HG03520 (cell line): ENCODE results near the gene STK39.

ENCODE experiments used
- ATAC-seq: cut with Tn5 transposase; IDR thresholded peaks from one replicate; pipeline ENCODE4 v1.9.1; 2021; ENCODE audit warnings: mild to moderate bottlenecking, moderate library complexity; ENCODE audit not compliant: unreplicated experiment

Gene STK39

DNA sequence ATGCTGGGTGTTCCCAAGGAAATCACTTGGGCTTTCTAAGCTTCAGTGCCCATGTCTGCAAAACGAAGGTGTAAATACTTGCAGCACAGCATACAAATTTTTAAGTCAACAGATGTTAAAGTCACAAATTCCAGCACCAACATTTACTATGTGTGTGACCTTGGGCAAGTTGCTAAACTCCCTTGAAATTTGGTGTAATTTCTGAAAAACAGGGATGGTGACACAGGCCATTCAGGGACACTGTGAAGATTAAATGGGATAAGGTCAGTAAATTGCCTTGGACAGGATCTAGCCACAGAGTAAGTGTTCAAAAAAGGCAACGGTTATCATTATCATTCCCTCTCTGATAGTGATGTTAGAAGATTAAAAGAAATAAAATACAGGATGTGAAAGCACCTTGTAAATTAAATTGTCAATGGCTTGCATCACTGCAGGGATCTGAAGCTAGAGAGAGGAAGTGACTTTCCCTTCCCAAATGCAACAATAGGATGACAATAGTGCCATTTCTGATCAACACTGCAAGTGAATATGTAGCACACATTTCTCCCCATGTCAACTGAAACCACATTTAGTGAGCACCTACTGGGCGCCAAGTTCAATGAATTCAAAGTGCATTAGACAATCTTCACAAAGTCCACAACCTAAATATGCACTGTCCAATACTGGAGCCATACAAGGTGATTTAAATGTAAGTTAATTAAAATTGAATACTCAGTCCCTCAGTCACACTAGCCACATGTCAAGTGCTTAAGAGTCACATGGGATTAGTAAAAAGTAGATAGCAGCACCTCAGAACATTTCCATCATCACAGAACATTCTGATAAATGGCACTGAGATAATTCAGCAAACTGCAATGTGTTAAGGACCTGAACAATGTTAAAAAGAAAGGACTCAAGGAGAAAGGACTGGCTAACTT, 81.2 kb downstream of the STK39 start:
- ATAC-seq: no peak

GRCh38 chr2:168165397-168165796, 82.0 kb downstream of the STK39 start:
- ATAC-seq: no peak

- ATAC-seq: no peak
Measured at GRCh38 chr2:168160897-168161296, 86.5 kb downstream of the STK39 start.

- ATAC-seq: no peak
Measured at GRCh38 chr2:168159754-168160585, 87.4 kb downstream of the STK39 start.

DNA sequence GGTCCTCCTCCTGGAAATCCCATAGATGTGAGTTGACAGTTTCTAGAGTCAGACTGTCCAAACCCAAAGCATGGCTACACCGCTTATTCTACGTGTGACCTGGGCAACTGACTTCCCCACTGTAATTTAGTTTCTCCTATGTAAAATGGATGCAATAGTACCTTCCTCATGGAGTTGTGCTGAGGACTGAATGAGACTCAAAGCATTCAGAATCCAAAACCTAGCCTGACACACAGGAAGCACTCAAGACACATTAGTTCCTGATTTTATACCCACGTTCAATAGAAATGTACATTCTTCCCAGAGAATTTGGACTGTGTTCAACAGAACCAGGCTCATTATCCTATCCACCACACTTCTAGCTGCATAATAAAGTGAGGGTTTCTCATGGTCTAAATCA, 88.8 kb downstream of the STK39 start:
- no peak for ATAC-seq

DNA sequence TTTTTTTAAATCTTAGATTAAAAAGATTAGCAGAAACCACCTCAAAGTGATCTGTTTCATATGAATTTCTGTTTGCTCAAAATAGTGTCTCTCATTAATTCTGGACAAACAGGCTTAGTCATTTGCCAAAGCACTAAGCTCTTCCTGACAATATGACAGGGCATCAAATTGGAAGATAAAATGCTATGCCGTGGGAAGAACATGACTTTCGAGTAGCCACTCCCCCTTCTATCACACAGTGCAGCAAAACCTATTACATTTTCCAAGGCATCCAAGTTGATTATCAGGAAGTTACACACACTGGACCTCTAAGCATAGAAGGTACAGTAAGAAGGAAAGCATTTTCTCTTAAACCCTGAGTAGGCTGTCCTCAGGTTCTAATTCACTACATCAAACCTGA, 89.5 kb downstream of the STK39 start:
- ATAC-seq: no peak

GRCh38 chr2:168157070-168157469, 90.3 kb downstream of the STK39 start:
- no peak for ATAC-seq

- ATAC-seq: no peak
Measured at GRCh38 chr2:168156661-168157060, 90.7 kb downstream of the STK39 start.

DNA sequence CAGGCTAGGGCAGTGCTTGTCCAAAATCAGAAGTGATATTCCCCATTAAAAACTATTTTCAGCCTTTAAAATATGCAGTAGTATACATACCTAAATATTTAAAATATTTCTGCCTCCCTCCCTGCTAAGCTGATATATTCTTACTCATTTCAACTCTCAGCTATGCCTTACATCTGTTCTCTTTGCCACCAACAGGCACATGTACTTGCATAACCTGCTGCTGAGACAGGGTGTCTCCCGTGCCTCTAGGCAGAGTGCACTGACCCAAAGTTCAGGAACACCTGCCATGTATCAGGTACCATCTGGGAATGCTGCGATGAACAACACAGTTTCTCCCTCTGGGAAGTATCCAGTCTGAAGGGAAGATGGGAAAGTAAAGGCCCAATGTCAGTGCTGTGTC, 91.7 kb downstream of the STK39 start:
- no peak for ATAC-seq

DNA sequence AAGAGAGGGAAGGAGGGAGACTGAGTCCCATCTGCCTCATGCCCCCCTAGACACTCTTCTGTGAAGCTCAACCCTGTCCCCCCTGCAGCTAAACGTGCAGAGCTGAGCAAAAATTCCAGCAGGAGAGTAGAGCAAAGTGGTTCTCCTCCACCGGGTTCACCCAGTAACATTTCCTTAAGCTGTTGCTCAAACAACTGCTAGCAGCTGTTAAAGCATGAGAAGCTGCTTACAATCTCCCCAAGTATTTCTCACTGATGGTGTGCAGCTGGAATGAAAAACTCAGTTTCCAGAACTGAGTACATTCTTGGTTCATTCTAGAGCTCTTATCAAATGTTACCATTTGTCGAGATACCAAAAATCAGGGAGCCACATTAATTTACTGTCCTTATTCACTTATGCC, 92.3 kb downstream of the STK39 start:
- no peak for ATAC-seq

- ATAC-seq: no peak
Measured at GRCh38 chr2:168152902-168153530, 94.4 kb downstream of the STK39 start.

GRCh38 chr2:168149986-168150385, 97.4 kb downstream of the STK39 start:
- ATAC-seq: no peak

DNA sequence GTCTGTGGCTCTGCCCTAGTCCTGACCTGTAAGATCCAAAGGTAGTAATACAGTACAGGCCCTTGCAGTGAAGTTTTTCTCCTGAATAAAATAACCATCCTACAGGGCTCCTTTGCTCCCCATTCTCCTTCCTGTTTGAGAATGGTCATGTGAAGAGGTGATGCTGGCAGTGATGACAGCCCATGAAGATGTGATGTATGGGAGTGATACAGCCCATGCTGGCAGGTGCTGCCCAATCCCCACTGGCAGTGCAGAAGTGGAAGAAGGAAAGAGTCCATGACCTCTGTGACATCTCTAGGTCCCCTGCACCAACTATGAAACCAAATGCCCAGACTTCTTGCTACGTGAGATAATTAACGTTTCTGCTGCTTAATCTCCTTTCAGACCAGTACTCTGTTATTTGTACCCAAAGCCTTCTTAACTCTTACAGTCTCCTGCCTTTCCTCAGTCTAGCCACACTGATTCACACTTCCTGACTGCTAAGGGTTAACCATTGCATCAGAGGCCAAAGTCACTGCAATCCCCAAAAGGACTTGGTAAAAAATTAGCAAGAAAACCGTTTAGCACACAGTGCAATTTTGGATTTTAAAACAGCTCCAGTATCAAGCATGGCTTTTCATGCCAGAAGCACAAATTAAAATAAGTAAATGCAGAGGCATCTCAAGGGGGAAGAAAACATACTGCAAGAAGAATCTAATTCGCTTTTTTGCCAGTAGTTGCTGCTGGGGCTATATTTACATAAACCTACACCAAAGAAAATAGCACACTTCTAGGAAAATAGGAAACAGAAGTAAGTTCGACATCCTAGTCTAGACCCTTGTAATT, 98.0 kb downstream of the STK39 start:
- no peak for ATAC-seq

DNA sequence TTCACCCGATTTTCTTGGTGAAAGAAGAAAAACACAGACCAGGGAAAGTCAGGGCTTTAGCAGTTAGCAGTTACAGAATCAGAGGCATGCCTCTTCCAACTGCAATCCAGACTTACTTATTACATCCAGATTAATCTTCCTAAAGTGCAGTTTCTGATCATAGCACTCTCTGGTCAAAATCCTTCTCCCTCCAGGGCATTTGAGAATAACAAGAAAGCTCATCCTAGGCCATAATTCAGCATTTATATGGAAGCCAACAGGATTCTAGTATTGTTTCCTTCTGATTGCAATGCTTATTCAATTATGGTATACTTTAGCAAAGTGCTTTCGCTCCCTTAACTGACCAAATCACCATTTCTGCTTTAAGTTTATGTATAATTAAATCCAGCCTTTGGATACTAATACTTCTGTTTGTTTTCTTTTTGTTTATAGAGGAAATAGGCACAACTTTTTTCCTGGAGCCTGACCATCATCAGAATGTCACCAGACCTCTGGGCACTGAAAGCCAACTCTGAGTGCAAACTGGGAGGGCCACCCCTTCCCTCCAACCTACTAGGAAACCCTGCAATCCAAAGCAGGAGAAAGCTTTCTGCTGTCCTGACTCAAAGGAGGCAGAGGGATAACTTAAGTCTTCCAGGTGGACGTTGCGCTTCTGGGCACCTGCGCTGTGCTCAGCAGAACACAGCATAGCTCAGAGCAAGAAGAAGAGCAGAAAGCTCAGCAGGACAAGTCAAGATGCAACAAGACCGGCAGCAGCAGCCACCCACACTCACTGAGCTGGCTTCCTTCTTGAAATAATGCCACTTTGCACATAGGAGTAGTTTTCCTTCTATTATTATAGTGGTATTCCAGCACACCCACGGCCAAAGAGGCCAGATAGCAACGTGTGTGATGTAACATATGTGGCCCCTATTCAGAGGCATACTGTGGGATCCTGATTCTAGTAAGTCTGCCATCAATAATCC, 99.3 kb downstream of the STK39 start:
- no peak for ATAC-seq

DNA sequence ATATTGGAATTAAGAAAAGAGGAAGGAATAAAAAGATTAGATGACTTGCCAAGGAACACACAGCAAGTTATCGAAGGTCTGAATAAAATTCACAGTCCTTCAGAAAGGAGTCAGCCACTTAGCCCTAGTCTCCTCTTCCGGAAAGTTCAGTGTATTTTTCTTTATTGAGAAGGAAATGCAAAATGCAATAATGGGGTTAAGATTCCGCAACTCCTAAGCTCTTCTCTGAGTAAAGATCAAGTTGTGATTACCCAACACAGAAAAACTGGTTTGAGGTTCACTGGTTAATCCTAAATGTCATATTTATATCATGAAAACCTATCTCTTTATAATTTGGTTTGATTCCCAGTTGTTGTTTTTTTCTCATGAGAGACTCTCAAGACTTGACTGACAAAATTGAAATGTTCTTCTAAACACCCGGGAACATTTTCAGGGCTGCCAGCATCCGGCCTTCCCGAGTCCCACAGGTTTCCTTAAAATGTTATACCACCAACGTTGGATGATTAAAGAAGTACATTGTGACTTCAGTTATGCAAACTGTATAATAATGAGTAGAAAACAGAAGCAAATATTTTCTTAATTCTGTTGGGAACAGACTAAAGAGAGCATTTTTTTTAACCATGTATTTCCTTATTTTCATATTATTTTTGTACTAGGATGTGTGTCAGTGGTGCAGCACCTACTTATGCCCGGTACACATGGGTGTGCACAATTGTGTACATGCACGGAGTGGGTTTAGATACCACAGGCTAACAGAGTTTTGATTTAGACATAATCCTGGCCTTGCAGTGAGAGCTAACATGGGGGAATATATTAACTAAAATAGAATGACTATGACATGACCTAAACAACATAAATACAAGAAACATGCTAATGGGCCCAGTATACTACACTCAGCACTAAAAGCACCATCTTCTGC, 100.2 kb downstream of the STK39 start:
- ATAC-seq: no peak

DNA sequence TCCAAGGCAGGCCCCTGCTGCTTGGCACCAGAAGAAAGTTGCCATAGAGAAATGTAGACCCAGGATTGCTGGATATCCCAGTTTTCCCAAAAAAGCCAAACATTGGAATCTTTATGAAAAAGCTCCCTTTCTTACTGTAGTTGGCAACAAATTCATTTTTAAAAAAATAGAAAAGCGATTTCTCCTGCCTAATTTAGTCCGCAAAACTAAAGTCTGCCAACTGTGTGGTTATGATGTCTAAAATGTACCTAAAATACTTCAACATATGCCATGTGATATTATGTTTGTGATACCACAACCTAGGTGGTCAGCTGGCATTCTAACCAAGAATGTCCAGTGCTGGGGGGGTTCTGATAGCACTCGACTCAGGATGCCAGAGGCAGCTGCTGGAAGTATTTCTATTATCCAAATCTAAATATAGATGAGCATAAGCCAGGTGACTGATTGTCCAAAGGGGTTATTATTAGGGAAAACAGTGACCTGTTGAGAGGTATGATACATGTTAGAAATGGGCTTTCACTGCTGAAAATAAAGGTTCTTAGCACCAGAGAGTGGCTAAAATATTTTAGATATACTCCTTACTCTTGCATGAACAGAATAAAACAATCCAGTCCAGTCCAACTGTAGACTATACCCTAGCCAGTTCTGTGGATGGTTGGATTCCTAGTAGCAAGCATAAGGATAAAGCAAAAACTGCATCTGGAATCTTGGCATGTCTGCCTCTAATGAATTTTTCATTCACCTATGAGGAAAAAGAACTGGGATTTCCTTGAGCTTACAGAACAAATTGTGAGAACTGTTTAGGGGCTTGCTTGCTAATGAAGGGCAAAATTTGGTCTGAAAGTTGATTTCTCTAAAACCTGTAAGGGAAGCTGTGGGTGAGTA, 101.7 kb downstream of the STK39 start:
- ATAC-seq: no peak

- ATAC-seq: no peak
Measured at GRCh38 chr2:168145011-168145410, 102.4 kb downstream of the STK39 start.
